Endothelial cell of umbilical vein (primary cell): ENCODE measurements around the gene ZNF827. TPM values are rescaled to one million over a fixed set of nuclear protein-coding genes. Genes with fewer than 3 reads are reported as not detected.

ENCODE experiments used
- BruUV-seq: library from RNA; stranded (reverse); fragments of 400-500 nt; replicated peaks from 2 replicates; lab custom pipeline; 2021; lab: Mats Ljungman, UMichigan
- CTCF ChIA-PET: fragments of 300-600, 350-600 bp; sonication (Branson Sonifier 250); formaldehyde crosslinking; loops from one replicate; lab custom pipeline; 2021; ENCODE audit warnings: antibody characterized with exemption, inconsistent platforms; lab: Charles Lee
- POLR2A ChIA-PET: fragments of 300-600, 350-600 bp; sonication (Branson Sonifier 250); formaldehyde crosslinking; loops from one replicate; lab custom pipeline; 2021; ENCODE audit warnings: antibody characterized with exemption, inconsistent platforms; lab: Charles Lee
- DNase-seq: peaks from one replicate; pipeline ENCODE4 v3.0.0-alpha.2; 2011; ENCODE audit warnings: low read depth, low spot score
- FAIRE-seq: peaks from 2 replicates; lab custom pipeline; 2011; peaks lifted over from hg19 to GRCh38; lab: Jason Lieb, UNC
- H2AFZ ChIP-seq: 2 replicates; pipeline ENCODE4 v1.6.0; 2012; ENCODE audit warnings: low read depth, low read length, control low read depth, inconsistent platforms
- H3K27ac ChIP-seq: 2 replicates; pipeline ENCODE4 v1.5.1; 2011; ENCODE audit warnings: low read depth, mild to moderate bottlenecking, control low read depth, low read length, moderate library complexity; ENCODE audit not compliant: insufficient read depth
- H3K27me3 ChIP-seq, 2 experiments: 2 replicates each; pipeline versions ENCODE4 v1.6.0 to v1.6.1; 2011; ENCODE audit warnings: low read length in 2 of 2, mixed read lengths in 1 of 2; ENCODE audit not compliant: control insufficient read depth in 2 of 2, insufficient read depth in 2 of 2
- H3K36me3 ChIP-seq, 2 experiments: 2 replicates in 1 of 2; 3 replicates in 1 of 2; pipeline ENCODE4 v1.5.1; 2011; ENCODE audit warnings: low read length in 2 of 2, mild to moderate bottlenecking in 1 of 2, moderate library complexity in 1 of 2; ENCODE audit not compliant: control insufficient read depth in 2 of 2, insufficient read depth in 2 of 2; ENCODE audit errors: extremely low read depth in 1 of 2
- H3K4me1 ChIP-seq: 3 replicates; pipeline ENCODE4 v1.5.1; 2011; ENCODE audit warnings: mild to moderate bottlenecking, low read length; ENCODE audit not compliant: control insufficient read depth, insufficient read depth; ENCODE audit errors: extremely low read depth
- H3K4me2 ChIP-seq: 2 replicates; pipeline ENCODE4 v1.6.1; 2011; ENCODE audit warnings: low read length, control low read depth, mixed read lengths; ENCODE audit not compliant: insufficient read depth
- H3K4me3 ChIP-seq, 3 experiments: fragments of 200-600 bp in 1 of 3; sonication (generic), shearing (Covaris generic) in 1 of 3; replicated peaks in 1 of 3; 2 replicates each; pipeline ENCODE4 v1.5.1; 2011 to 2016; ENCODE audit warnings: control low read depth in 3 of 3, low read length in 3 of 3, mild to moderate bottlenecking in 2 of 3, inconsistent platforms in 1 of 3, low read depth in 1 of 3, moderate library complexity in 1 of 3; ENCODE audit not compliant: insufficient read depth in 1 of 3
- H3K79me2 ChIP-seq: 2 replicates; pipeline ENCODE4 v1.6.0; 2012; ENCODE audit warnings: low read length, inconsistent platforms; ENCODE audit not compliant: control insufficient read depth, insufficient read depth
- H3K9ac ChIP-seq: replicated peaks from 2 replicates; pipeline ENCODE3; 2011; ENCODE audit warnings: low read length, control low read depth; ENCODE audit not compliant: insufficient read depth; ENCODE audit errors: extremely low read depth
- H3K9me1 ChIP-seq: replicated peaks from 3 replicates; pipeline ENCODE4 v1.6.0; 2011; ENCODE audit warnings: mild to moderate bottlenecking, low read length; ENCODE audit not compliant: control insufficient read depth, insufficient read depth; ENCODE audit errors: extremely low read depth
- H3K9me3 ChIP-seq: replicated peaks from 2 replicates; pipeline ENCODE4 v1.5.1; 2012; ENCODE audit warnings: low read length, inconsistent platforms; ENCODE audit not compliant: control insufficient read depth, insufficient read depth
- H4K20me1 ChIP-seq: replicated peaks from 2 replicates; pipeline ENCODE3; 2011; ENCODE audit warnings: mild to moderate bottlenecking, low read length; ENCODE audit not compliant: control insufficient read depth, insufficient read depth; ENCODE audit errors: extremely low read depth
- CTCF ChIP-seq, 2 donors: IDR thresholded peaks; 1 replicate in 1 of 2; 2 replicates in 1 of 2; pipeline ENCODE4 v1.5.1; 2011; ENCODE audit warnings: low read length in 2 of 2, mild to moderate bottlenecking in 2 of 2, moderate library complexity in 2 of 2, control low read depth in 1 of 2, inconsistent platforms in 1 of 2, low read depth in 1 of 2; ENCODE audit not compliant: insufficient read depth in 1 of 2; ENCODE audit errors: extremely low read depth in 1 of 2
- EZH2 ChIP-seq: IDR thresholded peaks from 2 replicates; pipeline ENCODE4 v1.6.1; 2012; ENCODE audit warnings: borderline replicate concordance, low read depth, mild to moderate bottlenecking, moderate library complexity, low read length, inconsistent platforms; ENCODE audit not compliant: severe bottlenecking
- FOS ChIP-seq: IDR thresholded peaks from 2 replicates; pipeline ENCODE4 v1.6.1; 2011; ENCODE audit warnings: mild to moderate bottlenecking, low read length, moderate library complexity, borderline replicate concordance; ENCODE audit not compliant: insufficient read depth
- GATA2 ChIP-seq: IDR thresholded peaks from 2 replicates; pipeline ENCODE4 v1.7.0; 2011; ENCODE audit warnings: low read depth, mild to moderate bottlenecking, moderate library complexity, mixed read lengths, low read length; ENCODE audit not compliant: insufficient read length, insufficient read depth
- JUN ChIP-seq: IDR thresholded peaks from 2 replicates; pipeline ENCODE4 v1.6.1; 2011; ENCODE audit warnings: borderline replicate concordance, low read depth; ENCODE audit not compliant: insufficient read length, insufficient read depth
- MAX ChIP-seq: IDR thresholded peaks from 2 replicates; pipeline ENCODE4 v1.6.1; 2011; ENCODE audit not compliant: insufficient read depth, insufficient read length
- MYC ChIP-seq: IDR thresholded peaks from one replicate; pipeline ENCODE4 v1.6.1; 2011; ENCODE audit warnings: mild to moderate bottlenecking, low read depth, low read length
- POLR2A ChIP-seq: IDR thresholded peaks from 2 replicates; pipeline ENCODE4 v1.6.1; 2012; ENCODE audit warnings: low read depth, mild to moderate bottlenecking, control low read depth, low read length
- POLR2AphosphoS5 ChIP-seq: IDR thresholded peaks from 2 replicates; pipeline ENCODE4 v1.6.1; 2012; ENCODE audit warnings: low read depth, mild to moderate bottlenecking, control low read depth, low read length, moderate library complexity; ENCODE audit not compliant: insufficient read depth
- dilution Hi-C: fragments of 300-500 bp; cut with MboI; formaldehyde crosslinking; loops from one replicate; pipeline ENCODE4 v1.15.0; 2019; ENCODE audit warnings: low sequenced_read_pairs; ENCODE audit not compliant: extremely low pct_ligation_motif_present
- intact Hi-C: fragments of 100-400 bp; cut with micrococcal nuclease; formaldehyde crosslinking; loops from one replicate; pipeline ENCODE4 v1.10.0; 2022
- polyA plus RNA-seq, 4 experiments: library from polyadenylated mRNA; depleted of rRNA in 3 of 4; stranded (reverse) in 3 of 4; unstranded in 1 of 4; fragments of >200 nt; gene quantifications; 2 replicates each; pipeline versions ENCODE4 v1.2.1 to v1.2.3, GENCODE V29; 2011 to 2012; ENCODE audit warnings: missing spikeins in 1 of 4
- total RNA-seq: library from RNA; stranded (reverse); gene quantifications from 2 replicates; pipeline ENCODE4 v1.2.3, GENCODE V29; 2021

ZNF827 gene
- total and polyA plus RNA-seq, 2 donors (not counting 3 experiments of a cell fraction or from before 2014, with no cell fraction given): 16.9 to 23.7 TPM

DNA sequence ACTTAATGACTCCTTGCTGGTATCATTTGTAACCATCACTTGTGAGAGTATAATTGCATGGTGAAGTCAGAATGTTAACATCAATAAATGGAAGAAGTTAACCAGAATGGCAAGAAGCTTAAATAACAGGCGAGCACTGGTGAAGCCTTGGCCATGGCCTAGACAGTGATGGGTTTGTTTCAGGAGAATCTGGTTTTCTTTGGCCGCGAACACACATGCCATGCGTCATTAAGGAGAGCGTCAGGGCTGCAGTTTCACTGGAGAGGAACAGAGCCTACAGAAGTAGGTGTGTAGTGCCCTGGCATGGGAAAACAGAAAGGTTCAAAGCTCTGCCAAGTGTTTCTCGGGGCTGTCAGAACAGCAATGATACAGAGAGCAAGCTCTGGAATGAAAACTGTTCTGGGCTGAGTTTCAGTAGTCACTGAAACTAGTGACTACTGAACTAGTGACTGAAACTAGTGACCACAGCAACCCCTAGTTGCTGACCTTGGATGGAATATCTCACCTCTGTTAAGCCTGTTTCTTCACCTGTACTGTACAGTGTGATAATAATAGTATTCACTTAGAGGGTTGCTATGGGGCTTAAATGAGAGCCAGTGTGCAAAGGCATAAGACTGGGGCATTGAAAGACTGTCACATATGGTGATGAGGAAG, 164.9 kb downstream of the ZNF827 start:
- dilution Hi-C loops: no loop called here
- Histone ChIP-seq H4K20me1 (no peaks in the 10 kb centered on the region), H3K36me3 (peaks cover 3 to 6% of the 10 kb centered on the region in 2 experiments), H3K9me1 (no peaks in the 10 kb centered on the region), H3K9ac (no peak overlapping the region), H3K4me2 (no peak overlapping the region), H3K27me3 (no peaks in the 10 kb centered on the region), H3K79me2 (no peaks in the 10 kb centered on the region), H3K4me3 (no peak overlapping the region), H3K9me3 (no peaks in the 10 kb centered on the region), H3K4me1 (peaks cover under 1% of the 10 kb centered on the region), H2AFZ (no peak overlapping the region), H3K27ac (no peak overlapping the region)
- intact Hi-C loops: no loop called here
- CTCF ChIA-PET: interaction anchor here (1.4 kb wide), 1 partner anchor 105 kb away, joined by 3 read pairs; no protein-coding TSS in a partner anchor
- DNase-seq (no peak), FAIRE-seq (no peak)
- POLR2A ChIA-PET: no interaction called here
- TF ChIP-seq POLR2AphosphoS5 (no peak), CTCF (IDR thresholded peaks at IDR 0.05; ENCODE audit: extremely low read depth in 1 of 2, insufficient read depth in 1 of 2, low read depth in 1 of 2, low read length in 2 of 2) (no peak), MAX (no peak), JUN (no peak)
- no TSS peak for BruUV-seq

GRCh38 chr4:145772347-145772746, 166.3 kb downstream of the ZNF827 start:
- Histone ChIP-seq H3K4me1 (no peaks in the 10 kb centered on the region), H3K9ac (no peak overlapping the region), H2AFZ (no peak overlapping the region), H4K20me1 (no peaks in the 10 kb centered on the region), H3K4me3 (no peak overlapping the region), H3K4me2 (no peak overlapping the region), H3K36me3 (peaks cover 3 to 6% of the 10 kb centered on the region in 2 experiments), H3K9me1 (no peaks in the 10 kb centered on the region), H3K79me2 (no peaks in the 10 kb centered on the region), H3K27me3 (no peaks in the 10 kb centered on the region), H3K9me3 (no peaks in the 10 kb centered on the region), H3K27ac (no peak overlapping the region)
- POLR2A ChIA-PET: no interaction called here
- FAIRE-seq (no peak), DNase-seq (no peak)
- BruUV-seq: no TSS peak
- intact Hi-C loops: no loop called here
- TF ChIP-seq POLR2AphosphoS5 (no peak), JUN (no peak), POLR2A (no peak), MAX (no peak), MYC (no peak), EZH2 (no peak), GATA2 (no peak), CTCF (IDR thresholded peaks at IDR 0.05; ENCODE audit: extremely low read depth in 1 of 2, insufficient read depth in 1 of 2, low read depth in 1 of 2, low read length in 2 of 2) (no peak), FOS (no peak)
- dilution Hi-C loops: no loop called here
- CTCF ChIA-PET: interaction anchor here (1.4 kb wide), 1 partner anchor 107 kb away, joined by 3 read pairs; no protein-coding TSS in a partner anchor
